ENCODE measurements around the gene DCDC2B.

Gene DCDC2B

DNA sequence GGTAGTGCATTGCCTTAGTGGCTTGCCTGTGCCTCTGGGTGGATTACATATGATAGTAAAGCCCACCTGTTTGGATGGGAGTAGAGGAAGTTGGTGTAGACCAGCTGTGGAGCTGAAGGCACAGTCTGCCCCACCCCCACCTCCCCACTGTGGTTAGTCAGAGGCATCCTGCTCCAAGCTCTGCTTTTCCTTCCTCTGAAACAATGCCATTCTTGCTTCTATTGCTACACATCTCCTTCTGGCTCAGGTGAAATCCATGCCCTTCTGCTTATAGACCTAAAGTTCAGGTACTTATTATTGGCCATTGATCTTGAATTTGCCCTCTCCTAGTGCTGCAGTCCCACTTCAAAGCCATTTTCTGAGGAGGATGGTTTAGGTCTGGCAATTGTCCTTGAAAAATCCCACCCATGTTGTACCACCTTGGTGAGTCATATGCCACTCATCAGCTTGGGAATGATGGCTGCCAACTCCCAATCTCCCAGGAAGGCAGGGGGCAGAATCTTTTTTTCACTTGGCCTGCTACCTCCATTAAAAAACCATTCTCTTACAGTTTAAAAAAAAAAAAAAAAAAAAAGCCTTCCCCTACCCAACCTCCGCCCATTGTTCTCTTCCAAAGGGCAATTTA lies 36.2 kb upstream of the DCDC2B start:
- TF ChIP-seq, protein P1, sequence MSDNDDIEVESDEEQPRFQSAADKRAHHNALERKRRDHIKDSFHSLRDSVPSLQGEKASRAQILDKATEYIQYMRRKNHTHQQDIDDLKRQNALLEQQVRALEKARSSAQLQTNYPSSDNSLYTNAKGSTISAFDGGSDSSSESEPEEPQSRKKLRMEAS (IDR thresholded peaks at IDR 0.05): no peak
- TF ChIP-seq TEAD4 (IDR thresholded peaks at IDR 0.05) (no peak), EP300 (IDR thresholded peaks at IDR 0.05; ENCODE audit: borderline replicate concordance) (no peak), ZBTB7A (IDR thresholded peaks at IDR 0.05; ENCODE audit: low read depth) (no peak), FOXM1 (IDR thresholded peaks at IDR 0.05; ENCODE audit: borderline replicate concordance, low read depth) (no peak)
- TF ChIP-seq, protein P2, sequence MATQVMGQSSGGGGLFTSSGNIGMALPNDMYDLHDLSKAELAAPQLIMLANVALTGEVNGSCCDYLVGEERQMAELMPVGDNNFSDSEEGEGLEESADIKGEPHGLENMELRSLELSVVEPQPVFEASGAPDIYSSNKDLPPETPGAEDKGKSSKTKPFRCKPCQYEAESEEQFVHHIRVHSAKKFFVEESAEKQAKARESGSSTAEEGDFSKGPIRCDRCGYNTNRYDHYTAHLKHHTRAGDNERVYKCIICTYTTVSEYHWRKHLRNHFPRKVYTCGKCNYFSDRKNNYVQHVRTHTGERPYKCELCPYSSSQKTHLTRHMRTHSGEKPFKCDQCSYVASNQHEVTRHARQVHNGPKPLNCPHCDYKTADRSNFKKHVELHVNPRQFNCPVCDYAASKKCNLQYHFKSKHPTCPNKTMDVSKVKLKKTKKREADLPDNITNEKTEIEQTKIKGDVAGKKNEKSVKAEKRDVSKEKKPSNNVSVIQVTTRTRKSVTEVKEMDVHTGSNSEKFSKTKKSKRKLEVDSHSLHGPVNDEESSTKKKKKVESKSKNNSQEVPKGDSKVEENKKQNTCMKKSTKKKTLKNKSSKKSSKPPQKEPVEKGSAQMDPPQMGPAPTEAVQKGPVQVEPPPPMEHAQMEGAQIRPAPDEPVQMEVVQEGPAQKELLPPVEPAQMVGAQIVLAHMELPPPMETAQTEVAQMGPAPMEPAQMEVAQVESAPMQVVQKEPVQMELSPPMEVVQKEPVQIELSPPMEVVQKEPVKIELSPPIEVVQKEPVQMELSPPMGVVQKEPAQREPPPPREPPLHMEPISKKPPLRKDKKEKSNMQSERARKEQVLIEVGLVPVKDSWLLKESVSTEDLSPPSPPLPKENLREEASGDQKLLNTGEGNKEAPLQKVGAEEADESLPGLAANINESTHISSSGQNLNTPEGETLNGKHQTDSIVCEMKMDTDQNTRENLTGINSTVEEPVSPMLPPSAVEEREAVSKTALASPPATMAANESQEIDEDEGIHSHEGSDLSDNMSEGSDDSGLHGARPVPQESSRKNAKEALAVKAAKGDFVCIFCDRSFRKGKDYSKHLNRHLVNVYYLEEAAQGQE (IDR thresholded peaks at IDR 0.05; ENCODE audit: low read depth): no peak

DNA sequence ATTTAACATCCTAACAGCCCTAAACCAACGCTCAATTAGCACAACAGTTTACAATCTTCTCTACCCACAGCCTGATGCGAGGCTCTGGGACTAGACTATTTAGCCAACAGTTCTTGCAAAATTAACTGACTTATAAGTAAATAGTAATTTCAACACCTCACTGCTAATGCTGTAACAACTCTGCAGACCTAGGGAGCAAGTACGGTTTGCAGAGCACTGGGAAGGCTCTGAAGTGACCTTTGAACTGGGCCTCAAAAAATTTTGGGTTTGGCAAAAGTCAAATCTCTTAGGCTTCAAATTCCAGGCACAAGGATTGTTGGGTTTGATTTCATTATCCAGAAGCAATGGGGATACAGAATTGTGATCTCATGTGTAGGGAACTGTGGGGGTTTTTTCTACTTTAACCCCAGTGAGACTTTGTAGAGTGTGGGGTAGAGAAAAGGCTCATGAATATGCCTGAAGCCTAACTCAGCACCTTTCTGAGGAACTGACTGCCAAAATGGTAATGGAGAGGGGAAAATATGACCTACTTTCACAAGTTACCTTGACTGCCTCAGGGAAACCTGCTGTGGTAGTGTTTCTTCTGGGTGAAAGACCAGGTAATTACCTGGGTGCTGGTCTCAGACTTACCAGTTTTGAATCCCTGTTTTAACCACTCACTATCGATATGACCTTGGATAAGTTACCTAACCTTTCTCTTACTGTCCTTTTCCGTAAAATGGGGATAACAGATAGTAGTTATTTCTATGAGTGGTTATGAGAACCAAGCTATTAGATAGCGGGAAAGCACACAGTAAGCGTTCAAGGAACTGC lies 30.3 kb upstream of the DCDC2B start:
- TF ChIP-seq CREB1 (IDR thresholded peaks at IDR 0.05; ENCODE audit: low read depth) (no peak), NFIC (IDR thresholded peaks at IDR 0.05) (no peak), TEAD4 (IDR thresholded peaks at IDR 0.05) (no peak), RAD21 (IDR thresholded peaks at IDR 0.05; ENCODE audit: low read depth) (no peak), CEBPB (IDR thresholded peaks at IDR 0.05) (no peak), FOXM1 (IDR thresholded peaks at IDR 0.05; ENCODE audit: borderline replicate concordance, low read depth) (no peak), TCF12 (IDR thresholded peaks at IDR 0.05; ENCODE audit: low read depth) (no peak), EP300 (IDR thresholded peaks at IDR 0.05; ENCODE audit: borderline replicate concordance) (no peak), TAF1 (IDR thresholded peaks at IDR 0.05; ENCODE audit: low read depth) (no peak), ZBTB7A (IDR thresholded peaks at IDR 0.05; ENCODE audit: low read depth) (no peak), EGR1 (IDR thresholded peaks at IDR 0.05) (no peak), YY1 (IDR thresholded peaks at IDR 0.05; ENCODE audit: low read depth) (no peak)
- TF ChIP-seq, protein P2 (IDR thresholded peaks at IDR 0.05; ENCODE audit: low read depth): no peak
- TF ChIP-seq, protein P1 (IDR thresholded peaks at IDR 0.05): no peak
- TF ChIP-seq, protein P3, sequence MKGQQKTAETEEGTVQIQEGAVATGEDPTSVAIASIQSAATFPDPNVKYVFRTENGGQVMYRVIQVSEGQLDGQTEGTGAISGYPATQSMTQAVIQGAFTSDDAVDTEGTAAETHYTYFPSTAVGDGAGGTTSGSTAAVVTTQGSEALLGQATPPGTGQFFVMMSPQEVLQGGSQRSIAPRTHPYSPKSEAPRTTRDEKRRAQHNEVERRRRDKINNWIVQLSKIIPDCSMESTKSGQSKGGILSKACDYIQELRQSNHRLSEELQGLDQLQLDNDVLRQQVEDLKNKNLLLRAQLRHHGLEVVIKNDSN (IDR thresholded peaks at IDR 0.05): no peak

- TF ChIP-seq EGR1 (IDR thresholded peaks at IDR 0.05): no peak
- no peak for TF ChIP-seq NFIC (IDR thresholded peaks at IDR 0.05)
- TF ChIP-seq, protein P3 (IDR thresholded peaks at IDR 0.05): no peak
- TF ChIP-seq, protein P1 (IDR thresholded peaks at IDR 0.05): no peak
- no peak for TF ChIP-seq EP300 (IDR thresholded peaks at IDR 0.05; ENCODE audit: borderline replicate concordance)
- no peak for TF ChIP-seq TCF12 (IDR thresholded peaks at IDR 0.05; ENCODE audit: low read depth)
- TF ChIP-seq TAF1 (IDR thresholded peaks at IDR 0.05; ENCODE audit: low read depth): no peak
- no peak for TF ChIP-seq CREB1 (IDR thresholded peaks at IDR 0.05; ENCODE audit: low read depth)
- TF ChIP-seq TEAD4 (IDR thresholded peaks at IDR 0.05): no peak
- no peak for TF ChIP-seq ZBTB7A (IDR thresholded peaks at IDR 0.05; ENCODE audit: low read depth)
- TF ChIP-seq, protein P2 (IDR thresholded peaks at IDR 0.05; ENCODE audit: low read depth): no peak
- no peak for TF ChIP-seq YY1 (IDR thresholded peaks at IDR 0.05; ENCODE audit: low read depth)
- no peak for TF ChIP-seq FOXM1 (IDR thresholded peaks at IDR 0.05; ENCODE audit: borderline replicate concordance, low read depth)
Measured at GRCh38 chr1:32179193-32179442, 29.8 kb upstream of the DCDC2B start.
